HG03354 (cell line): ENCODE measurements around the gene LRRK1.

ENCODE experiments used
- ATAC-seq: cut with Tn5 transposase; IDR thresholded peaks from one replicate; pipeline ENCODE4 v1.9.1; 2021; ENCODE audit warnings: mild to moderate bottlenecking; ENCODE audit not compliant: unreplicated experiment, poor library complexity, severe bottlenecking

Gene LRRK1

DNA sequence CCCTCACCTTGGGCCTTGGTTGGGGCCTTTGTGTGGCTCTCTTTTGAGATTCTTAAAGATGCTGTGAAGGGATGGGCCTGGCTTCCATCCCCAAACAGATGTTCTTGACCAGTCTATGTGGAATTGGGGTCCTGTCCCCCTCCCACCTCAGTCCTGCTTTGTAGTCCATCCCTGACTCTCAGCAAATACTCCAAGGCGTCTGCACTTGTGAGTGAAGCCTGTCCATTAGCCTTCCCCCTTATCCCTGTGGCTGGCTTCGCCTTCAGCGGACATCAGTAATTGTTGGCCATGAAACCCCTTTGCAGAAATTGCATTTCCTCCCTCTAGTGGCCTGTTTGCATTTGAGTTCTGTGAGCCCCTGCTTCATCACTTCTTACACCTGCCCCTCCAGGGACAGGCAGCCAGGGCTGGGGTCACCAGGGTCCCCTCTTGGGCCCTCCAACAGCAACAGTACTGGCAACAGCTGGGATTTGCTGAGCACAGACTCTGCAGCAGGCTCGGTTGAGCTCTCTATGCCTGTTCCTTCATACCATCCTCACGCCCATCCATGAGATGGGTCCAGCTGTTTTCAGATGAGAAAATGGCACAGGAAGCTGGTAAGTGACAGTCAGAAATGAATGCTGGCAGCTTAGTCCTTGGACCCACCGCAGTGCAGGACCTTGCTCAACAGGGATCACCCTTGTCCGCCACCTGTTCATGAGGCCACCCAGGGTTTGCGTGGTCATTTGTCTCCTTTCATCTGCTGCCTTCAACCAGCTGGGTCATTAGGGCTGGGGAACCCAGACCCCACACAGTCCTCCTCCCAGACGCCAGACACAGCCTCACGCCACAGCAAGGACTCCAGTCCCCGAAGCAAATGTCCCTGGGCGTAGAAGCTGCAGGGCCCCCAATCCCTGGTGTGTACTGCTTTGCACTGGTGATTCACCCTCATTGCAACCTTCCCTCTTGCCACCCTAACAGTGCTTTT, 8.9 kb upstream of the LRRK1 start:
- no peak for ATAC-seq

DNA sequence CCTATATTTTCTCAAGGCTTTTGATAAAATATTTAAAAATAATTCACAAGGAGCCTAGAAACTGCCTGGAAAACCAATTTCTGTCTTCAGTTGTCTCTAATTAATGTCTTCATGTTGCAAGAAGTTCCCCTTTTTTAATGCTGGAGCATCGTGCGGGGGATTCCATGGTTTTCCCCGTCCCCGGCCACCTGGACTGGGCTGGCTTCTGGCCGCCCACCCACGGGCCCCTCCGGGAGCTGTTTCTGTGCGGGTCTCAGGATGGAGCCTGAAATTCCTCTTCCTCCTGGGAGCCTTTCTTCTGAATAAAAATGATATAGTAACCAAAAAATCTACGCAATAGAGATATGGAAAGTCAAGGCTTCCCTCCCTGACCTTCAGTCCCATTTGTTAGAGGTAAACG, 8.1 kb upstream of the LRRK1 start:
- ATAC-seq = no peak

DNA sequence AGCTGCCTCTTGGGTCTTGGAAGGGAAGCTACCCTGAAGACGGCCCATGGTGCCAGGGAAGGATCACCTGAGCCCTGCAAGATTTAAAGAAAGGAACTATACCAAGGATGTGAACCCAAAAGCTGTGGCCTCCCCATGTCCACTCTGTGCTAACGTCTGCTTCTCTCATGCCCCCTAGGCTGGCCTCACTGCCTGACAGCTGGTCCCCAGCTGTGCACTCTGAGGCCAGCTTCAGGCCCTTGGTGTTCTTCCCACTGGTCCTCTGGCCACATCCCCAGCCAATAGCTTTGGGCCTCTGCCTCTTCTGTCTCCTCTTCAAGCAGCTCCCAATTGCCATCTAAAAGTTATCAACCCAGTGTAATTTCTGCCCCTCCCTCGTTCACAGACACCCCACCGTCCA, 5.2 kb upstream of the LRRK1 start:
- ATAC-seq = no peak

DNA sequence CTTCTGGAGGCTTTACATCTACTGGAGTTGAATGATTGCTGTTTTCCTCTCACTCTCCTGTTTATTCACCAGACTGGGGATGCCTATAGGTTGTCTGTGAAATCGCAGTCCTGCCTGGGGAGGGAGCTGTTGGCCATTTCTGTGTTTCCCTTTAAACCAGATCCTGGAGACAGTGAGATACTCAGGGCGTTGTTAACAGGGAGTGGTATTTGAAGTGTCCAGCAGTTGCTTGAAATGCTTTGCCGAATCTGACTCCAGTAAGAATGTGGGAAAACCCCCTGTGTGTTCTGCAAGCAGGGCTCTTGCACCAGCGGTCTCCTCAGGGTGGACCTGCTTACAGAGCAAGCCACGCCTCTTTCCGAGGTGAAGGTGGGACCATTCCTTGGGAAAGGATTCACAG, 4.3 kb upstream of the LRRK1 start:
- ATAC-seq = no peak

DNA sequence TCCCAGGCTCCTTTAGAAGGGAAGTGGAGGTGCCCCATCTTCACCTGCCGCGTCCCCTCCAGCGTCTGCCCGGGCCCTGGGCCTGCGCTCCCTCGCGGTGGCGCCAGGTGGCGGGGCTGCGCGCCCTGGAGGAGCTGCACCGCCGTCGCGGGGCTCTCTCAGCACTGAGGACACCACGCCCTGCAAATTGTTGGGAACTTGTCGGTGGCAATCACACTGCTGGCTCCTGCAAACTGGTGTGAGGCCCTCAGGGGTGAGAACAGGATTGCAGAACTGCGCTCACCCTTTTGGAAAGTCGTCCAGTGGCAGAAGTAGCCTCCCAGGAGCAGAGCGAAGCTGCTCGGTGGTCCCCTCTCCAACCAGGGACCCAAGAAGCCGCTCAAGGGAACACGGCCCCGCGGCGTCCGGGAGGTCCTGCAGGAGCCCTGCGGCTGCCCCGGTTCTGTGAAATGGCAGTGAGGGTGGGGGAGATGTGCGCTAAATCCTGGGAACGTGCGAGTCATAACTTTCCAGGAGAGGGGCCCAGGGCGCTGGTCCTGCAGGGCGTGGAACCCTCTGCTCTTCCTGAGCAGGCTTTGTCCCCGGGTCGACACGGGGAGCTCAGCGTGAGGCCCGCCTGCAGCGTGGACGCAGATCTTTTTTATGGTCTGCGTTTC, 995 bp upstream of the LRRK1 start:
- peak; percentile 76 for ATAC-seq

DNA sequence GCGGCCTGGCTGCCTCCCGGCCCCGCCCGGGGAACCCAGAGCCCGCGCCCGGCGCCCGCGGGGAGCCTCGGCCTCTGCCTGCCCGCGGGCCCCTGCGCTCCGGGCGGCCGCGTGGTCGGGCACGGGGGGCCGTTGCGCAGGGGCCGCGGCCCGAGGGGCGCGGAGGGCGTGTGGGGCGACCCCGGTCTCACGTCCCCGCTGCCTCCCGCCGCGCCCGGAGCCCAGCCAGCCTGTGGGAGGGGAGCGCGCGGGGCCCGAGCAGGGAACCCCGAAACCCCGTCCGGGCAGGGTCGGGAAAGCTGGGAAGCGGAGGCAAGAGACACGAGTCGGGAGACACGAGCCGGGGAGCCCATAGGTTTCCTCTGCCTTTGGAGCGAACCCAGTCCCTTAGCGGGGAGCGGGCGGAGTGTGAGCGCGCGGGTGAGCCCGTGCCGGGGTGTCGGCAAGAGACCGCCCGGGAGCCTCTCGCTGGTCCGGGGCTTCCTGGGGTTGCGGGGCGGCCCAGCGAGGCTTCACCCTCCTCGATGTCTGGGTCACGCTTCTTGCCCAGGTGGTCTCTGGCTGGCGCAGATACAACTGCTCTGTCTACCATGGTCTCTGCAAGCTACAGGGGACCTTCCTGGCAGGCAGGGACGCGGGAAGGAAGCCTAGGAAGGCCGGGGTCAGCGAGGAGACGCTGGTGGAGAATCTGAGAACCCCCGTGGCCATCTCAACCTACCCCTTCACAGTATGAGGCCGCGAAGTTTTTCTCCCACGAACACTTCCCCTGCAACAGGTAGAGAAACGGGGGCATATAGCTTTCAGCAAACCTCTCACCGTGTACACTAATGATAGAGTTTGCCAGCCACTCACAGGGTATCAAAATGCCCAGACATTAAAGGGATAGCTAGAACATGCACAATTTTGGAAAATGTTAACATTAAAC, 586 bp downstream of the LRRK1 start:
- peak; percentile 24 for ATAC-seq

DNA sequence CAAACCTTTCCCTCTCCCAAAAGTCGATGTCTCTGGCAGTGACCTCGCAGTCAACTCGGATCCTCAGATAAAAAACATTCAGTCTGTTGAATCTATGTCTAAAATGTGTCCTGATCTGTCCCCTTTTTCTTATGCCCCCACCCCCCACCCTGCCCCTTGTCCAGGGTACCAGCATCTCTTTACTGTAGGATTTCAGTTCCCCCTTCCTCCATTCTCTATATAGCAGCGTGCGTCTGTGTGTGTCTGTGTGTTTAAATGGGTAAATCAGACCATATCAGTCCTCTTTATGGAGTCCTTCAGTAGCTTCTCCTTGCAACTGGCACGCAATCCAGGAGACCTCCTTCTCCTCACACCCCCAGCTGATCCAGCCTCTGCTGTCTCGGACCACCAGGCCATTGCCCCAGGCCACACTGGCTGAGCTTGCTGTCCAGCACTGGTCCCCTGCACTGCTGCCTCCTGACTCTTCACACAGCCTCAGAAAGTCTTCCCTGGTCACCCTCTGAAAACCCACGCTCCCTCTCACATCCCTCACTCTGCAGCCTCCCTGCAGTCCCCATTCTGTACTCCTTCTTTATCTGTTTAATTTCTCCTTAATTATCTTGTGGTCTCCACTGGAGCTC, 1.5 kb downstream of the LRRK1 start:
- peak; percentile 19 for ATAC-seq

DNA sequence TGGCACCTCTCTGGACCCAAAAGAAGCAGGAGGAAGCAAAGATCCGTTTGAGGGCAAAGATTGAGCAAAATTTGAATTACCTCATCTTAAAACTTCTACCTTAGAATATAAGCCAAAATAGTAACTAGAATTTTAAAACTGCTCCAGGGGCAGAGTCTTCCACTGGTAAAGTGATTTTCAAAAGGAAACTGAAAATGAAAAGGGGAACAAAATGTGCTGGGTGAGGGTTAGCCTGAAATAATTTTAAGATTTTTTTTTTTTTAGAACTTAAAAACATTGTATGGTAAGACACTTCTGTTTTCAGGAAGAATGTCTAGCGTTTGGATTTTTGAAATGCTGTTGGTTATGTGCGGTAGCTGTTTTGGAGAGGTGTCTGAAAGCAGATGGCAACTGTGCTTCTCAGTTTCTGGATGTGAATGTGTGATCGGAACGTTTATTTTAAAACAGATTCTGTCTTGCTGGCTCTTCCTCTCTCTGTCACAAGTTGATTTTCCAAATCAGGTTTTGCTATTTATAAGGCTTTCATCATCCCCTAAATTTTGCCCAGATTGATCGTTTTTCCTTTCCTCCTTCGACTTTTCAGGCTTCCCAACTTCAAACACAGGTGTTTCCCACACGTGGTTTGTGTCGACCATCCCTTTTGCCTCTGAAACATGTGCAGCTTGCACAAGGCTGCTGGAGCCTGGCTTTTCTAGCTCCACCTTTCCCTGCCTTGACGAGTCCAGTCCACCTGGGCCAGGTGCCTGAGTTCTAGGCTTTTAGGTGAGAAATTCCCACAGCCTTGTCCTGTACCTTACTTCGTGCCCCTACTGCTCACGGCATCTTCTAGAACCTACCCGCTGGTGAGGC, 3.3 kb downstream of the LRRK1 start:
- no peak for ATAC-seq

DNA sequence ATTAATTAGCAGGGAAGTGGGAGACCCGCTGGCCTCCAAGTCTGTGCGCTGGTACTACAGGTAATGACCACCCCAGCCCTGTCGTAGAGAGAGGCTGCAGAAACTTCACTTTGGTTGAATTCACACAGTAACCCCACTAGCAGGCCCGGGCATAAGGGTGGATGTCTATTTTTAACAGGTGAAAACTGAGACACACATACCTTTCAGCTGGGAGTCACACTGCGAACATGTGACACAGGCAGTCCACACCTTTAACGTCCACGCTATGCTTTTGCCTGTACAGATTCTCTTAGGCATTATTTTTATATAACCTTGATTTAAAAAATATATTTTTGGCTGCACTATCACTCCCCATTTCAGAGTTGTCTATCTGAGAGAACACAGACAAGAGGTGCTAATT, 3.9 kb downstream of the LRRK1 start:
- no peak for ATAC-seq

DNA sequence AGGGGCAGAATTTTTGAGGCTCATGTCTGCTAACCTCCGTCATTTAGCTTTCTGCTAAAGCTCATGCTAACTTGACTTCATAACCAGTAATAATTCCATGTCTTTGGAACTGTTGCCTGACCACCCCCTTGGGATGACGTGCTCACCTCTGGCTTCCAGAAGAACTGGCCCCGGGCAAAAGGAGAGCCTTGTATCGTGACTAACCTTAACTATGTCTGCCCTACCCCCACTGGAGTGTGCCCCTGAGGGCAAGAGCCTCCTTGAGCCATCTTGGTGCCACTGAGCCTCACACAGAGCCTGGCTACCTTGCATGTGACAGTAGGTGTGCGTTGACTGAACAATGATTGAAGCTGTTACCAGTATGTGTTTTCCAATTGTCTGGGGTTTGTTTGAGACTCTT, 4.7 kb downstream of the LRRK1 start:
- ATAC-seq = no peak

DNA sequence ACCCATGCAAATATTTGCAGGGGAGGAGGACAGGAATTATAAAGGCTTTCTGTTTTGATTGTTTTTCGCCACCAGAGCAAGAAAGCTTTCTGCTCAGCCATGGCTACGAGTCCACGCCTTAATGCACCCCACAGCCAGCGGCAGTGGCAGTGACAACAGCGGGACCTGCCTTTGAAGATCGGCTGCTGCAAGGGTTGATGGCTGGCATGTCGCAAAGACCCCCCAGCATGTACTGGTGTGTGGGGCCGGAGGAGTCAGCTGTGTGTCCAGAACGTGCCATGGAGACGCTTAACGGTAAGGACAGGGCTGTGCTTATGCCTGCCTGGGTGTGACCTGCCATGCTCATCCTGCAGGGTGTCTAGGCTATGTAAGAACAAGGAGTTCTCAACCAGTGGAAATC, 5.3 kb downstream of the LRRK1 start:
- ATAC-seq = no peak

DNA sequence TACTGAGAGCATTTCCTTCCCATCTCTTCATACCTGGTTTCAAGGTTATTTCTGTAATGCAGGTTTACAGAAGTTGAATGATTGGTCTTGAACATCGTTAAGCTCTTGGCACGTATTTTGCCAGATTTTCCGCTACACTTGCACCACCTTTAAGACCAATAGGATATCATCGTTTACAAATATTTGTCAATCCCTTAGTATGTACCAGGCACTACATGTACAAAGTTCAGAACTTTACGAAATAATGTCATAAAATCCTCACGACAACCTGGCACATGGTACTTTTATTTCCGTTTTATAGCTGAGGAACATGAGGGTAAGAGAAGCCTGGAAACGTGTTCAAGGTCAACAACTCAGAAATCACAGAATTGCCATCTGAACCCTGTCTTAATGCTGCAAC, 6.3 kb downstream of the LRRK1 start:
- no peak for ATAC-seq

DNA sequence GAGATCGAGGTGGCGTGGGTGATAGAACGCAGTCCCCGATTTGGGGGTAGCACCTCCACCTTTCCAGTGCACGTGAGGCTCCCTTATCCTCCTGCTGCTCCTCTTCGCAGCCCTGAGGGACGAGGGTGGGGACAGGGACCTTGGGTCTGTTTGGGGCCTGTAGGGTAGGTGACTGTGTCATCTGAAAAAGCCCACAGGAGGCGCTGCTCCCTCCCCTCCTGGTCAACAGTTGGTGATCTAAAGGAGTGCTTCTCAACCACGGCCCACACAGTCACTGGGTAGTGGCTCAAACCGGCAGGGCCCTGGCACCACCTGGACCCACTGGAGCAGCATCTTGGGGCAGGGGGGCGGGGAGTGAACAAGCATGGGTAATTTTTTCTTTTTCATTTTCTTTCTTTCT, 7.1 kb downstream of the LRRK1 start:
- ATAC-seq = peak; percentile 35

DNA sequence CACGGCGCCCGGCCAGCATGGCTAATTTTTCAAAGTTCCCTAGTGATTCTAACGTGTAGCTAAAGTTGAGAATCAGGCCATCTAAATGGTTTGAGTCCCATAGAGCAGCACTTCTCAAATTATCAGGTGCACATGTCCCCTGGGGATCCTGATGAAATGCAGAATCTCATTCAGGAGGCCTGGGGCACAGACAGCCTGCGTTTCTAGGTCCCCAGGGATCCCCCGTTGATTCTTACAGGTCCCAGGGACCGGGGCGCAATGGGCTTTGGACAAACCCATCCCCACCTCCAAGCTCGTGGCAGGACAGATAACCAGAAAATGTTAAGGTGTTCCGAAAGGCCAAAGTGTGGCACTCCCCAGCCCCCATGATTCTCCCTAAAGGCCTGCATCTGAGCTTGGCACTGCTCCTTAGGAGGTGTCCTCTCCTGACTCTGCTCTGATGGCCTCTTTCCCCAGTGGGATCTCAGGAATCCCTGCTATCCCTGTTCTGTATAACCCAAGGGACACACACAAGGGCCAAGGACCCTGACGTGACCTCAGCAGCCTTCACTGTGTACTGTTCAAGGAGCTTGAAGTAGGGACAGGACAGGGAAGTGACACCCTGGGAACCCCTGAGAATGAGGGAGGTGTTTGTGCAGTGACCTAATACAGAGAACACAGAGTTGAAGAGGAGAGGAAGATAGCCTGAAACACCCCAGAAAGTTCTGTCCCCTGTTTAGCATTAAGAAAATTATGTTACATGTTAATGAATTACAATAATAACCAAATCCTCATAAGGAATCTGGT, 8.0 kb downstream of the LRRK1 start:
- peak; percentile 54 for ATAC-seq

DNA sequence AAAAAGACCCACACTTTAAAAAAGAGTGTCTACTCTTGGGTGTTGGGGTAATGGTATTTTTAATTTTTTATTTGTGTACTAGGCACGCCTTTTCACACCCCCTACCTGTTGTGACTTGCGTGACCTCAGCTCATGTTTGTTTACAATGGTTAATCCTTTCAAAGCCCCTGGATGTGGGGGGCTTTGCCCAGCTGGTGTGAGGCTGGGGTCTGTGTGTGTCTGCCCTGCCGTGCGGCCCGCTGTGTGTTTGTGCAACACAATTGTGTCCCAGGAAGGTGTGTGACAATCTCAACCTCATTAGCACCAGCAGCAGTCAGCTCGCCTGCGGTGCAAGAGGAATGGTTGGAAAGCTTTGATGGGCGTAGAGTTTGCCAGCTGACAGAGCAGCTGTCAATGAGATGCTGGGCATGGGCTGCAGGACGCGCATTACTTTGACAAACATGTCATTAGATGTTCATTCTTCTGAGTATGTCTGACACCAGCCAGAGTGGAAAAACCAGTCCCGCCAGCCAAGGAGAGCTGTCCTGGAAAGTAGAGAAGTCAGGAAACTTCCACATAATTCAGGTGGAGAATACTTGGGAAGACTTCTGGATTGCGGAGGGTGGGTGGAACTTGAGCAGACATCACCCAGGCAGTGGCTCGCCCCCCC, 9.6 kb downstream of the LRRK1 start:
- no peak for ATAC-seq

DNA sequence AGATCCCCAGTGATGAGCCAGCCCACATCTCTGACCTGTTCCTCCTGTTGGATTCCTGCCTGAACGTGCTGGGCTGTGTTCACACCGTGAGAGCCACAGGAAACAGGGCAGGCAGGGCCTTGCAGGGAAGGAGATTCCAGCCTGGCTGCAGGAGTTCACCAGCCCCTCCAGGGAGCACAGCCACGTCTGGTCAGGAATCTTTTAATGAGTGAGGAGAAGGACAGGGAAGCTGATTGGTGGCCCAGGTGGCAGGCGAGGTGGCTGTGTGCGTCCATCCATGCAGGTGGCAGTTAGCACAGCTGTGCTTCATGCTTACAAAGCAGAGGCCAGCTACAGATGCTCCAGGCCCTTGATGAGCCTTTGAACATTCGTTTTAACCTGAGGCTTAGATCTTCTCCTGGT, 10.5 kb downstream of the LRRK1 start:
- ATAC-seq = peak; percentile 26

DNA sequence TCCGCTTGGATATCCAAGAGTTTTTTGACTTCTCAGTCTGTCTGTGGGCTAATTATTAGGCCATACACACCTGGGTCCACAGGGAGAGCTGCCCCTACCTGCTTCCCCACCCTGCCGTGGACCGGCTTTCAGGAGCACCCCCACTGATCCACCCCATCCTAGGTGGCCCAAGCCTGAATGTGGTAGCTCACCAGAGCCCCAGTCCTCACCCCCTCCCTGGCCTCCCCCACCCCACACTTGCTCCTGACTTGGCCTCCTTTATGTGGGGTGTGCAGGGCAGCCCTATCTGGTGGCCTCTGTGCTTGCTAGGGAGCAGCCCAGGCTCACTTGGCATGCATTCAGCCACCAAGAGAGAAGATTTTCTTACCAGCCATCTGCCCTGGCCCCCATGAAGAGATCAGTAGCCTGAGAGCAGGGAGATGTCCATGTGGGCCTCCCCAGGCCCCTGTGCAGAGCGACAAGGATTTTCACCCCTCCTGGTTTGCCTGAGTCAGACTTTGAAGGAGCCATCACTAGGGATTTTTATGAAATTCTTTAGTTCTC, 11.2 kb downstream of the LRRK1 start:
- no peak for ATAC-seq
